SU-DHL-6 (cell line): ENCODE results near the gene SLC44A5.

Source experiments
- CTCF ChIP-seq: fragments of 200-600 bp; sonication (generic); IDR thresholded peaks from one replicate; pipeline ENCODE4 v1.5.1; 2017; ENCODE audit warnings: antibody characterized with exemption, mild to moderate bottlenecking, low read length, moderate library complexity; ENCODE audit not compliant: insufficient read depth, poor library complexity, severe bottlenecking
- EZH2phosphoT487 ChIP-seq: fragments of 200-600 bp; sonication (generic), shearing (Covaris generic); conservative IDR thresholded peaks from 2 replicates; pipeline ENCODE4 v1.6.1; 2018; ENCODE audit warnings: mild to moderate bottlenecking, antibody characterized with exemption, low read length, moderate library complexity, mixed read lengths

- no peak for TF ChIP-seq CTCF
- TF ChIP-seq EZH2phosphoT487: no peak
These were observed 89.9 kb downstream of the SLC44A5 start for GRCh38 chr1:75520862-75521475.
